Kidney epithelial cell (primary cell): ENCODE measurements around the gene WASF1. TPM values are rescaled to one million over a fixed set of nuclear protein-coding genes. Genes with fewer than 3 reads are reported as not detected.
"Not testable (repeated sequence)": the region's sequence is repeated elsewhere in the genome, so short reads cannot be mapped to it uniquely, and the experiment has no call there.

Experiments used
- DNase-seq: peaks from one replicate; pipeline ENCODE4 v3.0.0-alpha.2; 2010; ENCODE audit warnings: low read depth
- H3K27me3 ChIP-seq: 2 replicates; pipeline ENCODE4 v1.6.0; 2011; ENCODE audit warnings: low read length; ENCODE audit not compliant: control insufficient read depth, insufficient read depth
- H3K36me3 ChIP-seq: 2 replicates; pipeline ENCODE4 v1.5.1; 2011; ENCODE audit warnings: low read length; ENCODE audit not compliant: control insufficient read depth, insufficient read depth
- H3K4me3 ChIP-seq: 2 replicates; pipeline ENCODE4 v1.5.1; 2011; ENCODE audit warnings: low read depth, mild to moderate bottlenecking, control low read depth, low read length
- total RNA-seq: library from RNA; depleted of rRNA; stranded (reverse); fragments of >200 nt; gene quantifications from 2 replicates; pipeline ENCODE4 v1.2.3, GENCODE V29; 2015
- TF ChIP-seq, protein P1 (sequence below): IDR thresholded peaks from 2 replicates; pipeline ENCODE4 v1.5.1; 2011; ENCODE audit warnings: mild to moderate bottlenecking, moderate library complexity, low read length, control low read depth, inconsistent platforms; ENCODE audit not compliant: insufficient read depth, poor library complexity, severe bottlenecking

Gene WASF1
- total RNA-seq, 1 donor from 2014 or later = 11.2 TPM

DNA sequence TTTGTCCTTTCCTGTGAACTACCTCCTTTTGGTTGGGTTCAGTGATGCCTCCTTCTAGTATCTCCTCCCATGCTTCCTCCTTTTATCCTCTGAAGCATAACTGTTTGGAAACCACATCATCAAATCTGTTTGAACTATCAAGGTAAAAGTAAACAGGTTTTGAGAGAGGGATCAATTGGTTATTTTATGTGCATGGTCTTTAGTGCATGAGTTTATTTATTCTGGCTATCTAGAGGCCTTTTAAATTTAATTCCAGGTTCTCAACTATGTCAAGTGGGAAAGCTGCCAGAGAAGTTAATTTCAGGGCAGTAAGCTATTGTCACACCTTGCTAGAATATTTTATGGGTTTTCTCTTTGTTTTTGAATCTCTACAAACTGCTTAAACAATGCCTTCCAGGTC lies 54.1 kb downstream of the WASF1 start:
- H3K36me3 ChIP-seq = no peaks in the 10 kb centered on the region
- no peak overlapping the region for H3K4me3 ChIP-seq
- H3K27me3 ChIP-seq = no peaks in the 10 kb centered on the region
- no peak for DNase-seq
- TF ChIP-seq, protein P1, sequence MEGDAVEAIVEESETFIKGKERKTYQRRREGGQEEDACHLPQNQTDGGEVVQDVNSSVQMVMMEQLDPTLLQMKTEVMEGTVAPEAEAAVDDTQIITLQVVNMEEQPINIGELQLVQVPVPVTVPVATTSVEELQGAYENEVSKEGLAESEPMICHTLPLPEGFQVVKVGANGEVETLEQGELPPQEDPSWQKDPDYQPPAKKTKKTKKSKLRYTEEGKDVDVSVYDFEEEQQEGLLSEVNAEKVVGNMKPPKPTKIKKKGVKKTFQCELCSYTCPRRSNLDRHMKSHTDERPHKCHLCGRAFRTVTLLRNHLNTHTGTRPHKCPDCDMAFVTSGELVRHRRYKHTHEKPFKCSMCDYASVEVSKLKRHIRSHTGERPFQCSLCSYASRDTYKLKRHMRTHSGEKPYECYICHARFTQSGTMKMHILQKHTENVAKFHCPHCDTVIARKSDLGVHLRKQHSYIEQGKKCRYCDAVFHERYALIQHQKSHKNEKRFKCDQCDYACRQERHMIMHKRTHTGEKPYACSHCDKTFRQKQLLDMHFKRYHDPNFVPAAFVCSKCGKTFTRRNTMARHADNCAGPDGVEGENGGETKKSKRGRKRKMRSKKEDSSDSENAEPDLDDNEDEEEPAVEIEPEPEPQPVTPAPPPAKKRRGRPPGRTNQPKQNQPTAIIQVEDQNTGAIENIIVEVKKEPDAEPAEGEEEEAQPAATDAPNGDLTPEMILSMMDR = no peak

DNA sequence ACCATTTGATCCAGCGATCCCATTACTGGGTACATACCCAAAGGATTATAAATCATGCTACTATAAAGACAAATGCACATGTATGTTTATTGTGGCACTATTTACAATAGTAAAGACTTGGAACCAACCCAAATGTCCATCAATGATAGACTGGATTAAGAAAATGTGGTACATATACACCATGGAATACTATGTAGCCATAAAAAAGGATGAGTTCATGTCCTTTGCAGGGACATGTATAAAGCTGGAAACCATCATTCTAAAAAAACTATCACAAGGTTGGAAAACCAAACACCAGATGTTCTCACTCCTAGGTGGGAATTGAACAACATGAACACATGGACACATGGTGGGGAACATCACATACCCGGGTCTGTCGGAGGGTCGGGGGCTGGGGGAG lies 57.8 kb downstream of the WASF1 start:
- H3K4me3 ChIP-seq, H3K36me3 ChIP-seq, DNase-seq, H3K27me3 ChIP-seq: not testable (repeated sequence)

DNA sequence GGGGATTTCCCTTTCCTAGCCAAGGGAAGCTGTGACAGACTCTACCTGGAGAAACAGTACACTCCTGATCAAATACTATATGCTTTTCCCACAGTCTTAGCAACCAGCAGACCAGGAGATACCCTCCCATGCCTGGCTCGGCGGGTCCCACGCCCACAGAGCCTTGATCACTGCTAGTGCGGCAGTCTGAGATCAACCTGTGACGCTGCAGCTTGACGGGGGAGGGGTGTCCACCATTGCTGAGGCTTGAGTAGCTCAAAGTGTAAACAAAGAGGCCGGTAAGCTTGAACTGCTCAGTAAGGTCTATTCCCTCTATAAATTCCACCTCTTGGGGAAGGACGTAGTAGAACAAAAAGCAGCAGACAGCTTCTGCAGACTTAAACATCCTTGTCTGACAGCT lies 63.2 kb downstream of the WASF1 start:
- TF ChIP-seq, protein P1 = no peak
- H3K27me3 ChIP-seq = no peaks in the 10 kb centered on the region
- H3K36me3 ChIP-seq = no peaks in the 10 kb centered on the region
- H3K4me3 ChIP-seq = no peak overlapping the region
- DNase-seq = no peak

DNA sequence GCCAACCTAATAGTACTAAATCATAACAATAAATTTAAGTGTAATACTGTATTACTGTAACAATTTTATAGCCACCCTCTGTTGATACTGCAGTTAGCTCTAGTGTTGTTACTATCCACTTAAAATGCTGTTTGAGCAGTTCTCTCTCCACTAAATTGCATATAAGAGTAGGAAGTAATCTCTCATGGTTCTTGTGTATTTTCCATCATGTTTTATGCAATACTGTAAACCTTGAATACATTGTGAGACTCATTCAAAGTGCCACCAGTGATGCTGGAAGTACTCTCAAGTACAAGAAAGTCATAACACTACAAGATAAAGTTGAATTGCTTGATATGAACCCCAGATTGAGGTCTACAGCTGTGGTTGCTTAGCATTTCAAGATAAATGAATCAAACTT lies 65.5 kb downstream of the WASF1 start:
- Histone ChIP-seq H3K36me3 (no peaks in the 10 kb centered on the region), H3K4me3 (no peak overlapping the region), H3K27me3 (no peaks in the 10 kb centered on the region)
- DNase-seq = no peak
- TF ChIP-seq, protein P1 = no peak

DNA sequence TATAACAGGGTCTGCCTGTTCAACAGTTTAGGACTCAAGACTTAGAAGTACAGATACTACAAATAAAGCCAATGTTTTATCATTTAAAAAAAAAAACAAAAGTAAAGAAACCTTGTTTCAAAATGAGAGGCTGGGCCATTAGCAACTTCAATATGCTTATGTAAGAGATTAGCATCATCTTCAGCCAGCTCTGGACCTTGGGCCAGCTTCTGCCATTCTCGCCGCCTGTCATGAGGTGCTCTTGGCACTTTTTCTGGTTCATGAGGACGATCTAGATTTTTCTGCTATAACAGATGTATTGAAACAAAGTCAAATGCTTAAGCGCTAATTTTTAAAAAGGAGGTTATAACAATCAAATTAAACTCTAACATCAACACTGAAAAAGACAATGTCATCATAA lies 74.2 kb downstream of the WASF1 start:
- TF ChIP-seq, protein P1 = no peak
- no peaks in the 10 kb centered on the region for H3K27me3 ChIP-seq

DNA sequence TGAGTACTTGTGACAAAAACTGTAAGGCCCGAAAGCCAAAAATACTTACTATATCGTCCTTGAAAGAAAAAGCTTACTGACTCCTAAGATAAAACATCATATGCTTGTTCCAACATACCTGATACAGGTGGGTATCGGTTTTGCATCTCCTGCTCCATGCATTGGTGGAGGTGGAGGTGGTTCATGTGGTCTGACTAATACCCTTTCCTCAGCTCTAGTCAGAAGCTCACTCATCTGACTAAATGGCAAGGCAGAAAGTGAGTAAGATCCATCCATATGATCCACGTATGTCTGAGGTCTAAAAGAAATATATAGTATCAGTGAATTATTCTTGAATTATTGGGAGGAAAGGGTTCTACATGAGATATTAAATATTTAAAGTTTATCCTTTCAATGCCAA lies 76.2 kb downstream of the WASF1 start:
- peaks cover 2% of the 10 kb centered on the region for H3K36me3 ChIP-seq
- H3K4me3 ChIP-seq = no peak overlapping the region
- DNase-seq = no peak
- TF ChIP-seq, protein P1 = no peak
- H3K27me3 ChIP-seq = no peaks in the 10 kb centered on the region

More for the DNA sequence above, 74.2 kb downstream of the WASF1 start:
- Histone ChIP-seq H3K4me3 (no peak overlapping the region), H3K36me3 (no peaks in the 10 kb centered on the region)
- DNase-seq = no peak

DNA sequence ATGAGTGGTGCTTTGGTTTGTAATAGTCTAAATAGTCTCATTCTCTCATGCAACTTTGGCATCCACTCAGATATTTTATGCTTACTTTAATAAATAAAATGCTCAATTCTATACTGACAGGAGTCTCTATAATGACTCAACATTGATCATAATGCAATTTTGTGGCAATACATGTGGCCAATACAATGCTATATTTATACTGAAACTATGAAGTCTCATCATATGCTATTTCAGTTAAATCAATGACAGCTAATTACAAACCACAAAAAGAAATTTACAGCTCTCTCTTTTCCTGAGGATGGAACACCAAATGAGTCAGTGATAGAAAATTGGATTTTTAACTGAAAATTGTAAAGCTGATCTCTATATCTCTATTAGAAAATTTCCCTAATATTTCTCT lies 77.1 kb downstream of the WASF1 start:
- Histone ChIP-seq H3K27me3 (no peaks in the 10 kb centered on the region), H3K4me3 (no peak overlapping the region), H3K36me3 (peaks cover 2% of the 10 kb centered on the region)
- DNase-seq = no peak
- TF ChIP-seq, protein P1 = no peak
